ENCODE measurements around the gene NOTCH4.

DNA sequence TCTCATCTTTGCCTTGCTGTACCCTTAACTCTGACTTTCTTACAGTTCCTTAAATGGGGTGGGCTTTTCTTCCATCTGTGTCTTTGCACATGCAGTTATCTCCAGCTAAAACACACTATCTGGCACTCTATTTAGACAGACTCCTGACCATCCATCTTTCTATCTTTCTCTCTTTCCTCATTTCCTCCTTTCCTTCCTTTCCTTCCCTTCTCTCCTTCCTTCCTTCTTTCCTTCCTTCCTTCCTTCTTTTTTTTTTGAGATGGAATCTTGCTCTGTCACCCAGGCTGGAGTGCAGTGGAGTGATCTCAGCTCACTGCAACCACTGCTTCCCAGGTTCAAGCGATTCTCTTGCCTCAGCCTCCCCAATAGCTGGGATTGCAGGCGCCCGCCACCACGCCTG lies 8.2 kb downstream of the NOTCH4 start:
- TF ChIP-seq FOXM1 (IDR thresholded peaks at IDR 0.05; ENCODE audit: borderline replicate concordance) (no peak), SP1 (IDR thresholded peaks at IDR 0.05) (no peak), BHLHE40 (IDR thresholded peaks at IDR 0.05; ENCODE audit: borderline replicate concordance) (no peak), FOXA1 (IDR thresholded peaks at IDR 0.05) (no peak), HDGF (IDR thresholded peaks at IDR 0.05; ENCODE audit: borderline replicate concordance) (no peak), SUZ12 (IDR thresholded peaks at IDR 0.05) (no peak)
- TF ChIP-seq, protein P1, sequence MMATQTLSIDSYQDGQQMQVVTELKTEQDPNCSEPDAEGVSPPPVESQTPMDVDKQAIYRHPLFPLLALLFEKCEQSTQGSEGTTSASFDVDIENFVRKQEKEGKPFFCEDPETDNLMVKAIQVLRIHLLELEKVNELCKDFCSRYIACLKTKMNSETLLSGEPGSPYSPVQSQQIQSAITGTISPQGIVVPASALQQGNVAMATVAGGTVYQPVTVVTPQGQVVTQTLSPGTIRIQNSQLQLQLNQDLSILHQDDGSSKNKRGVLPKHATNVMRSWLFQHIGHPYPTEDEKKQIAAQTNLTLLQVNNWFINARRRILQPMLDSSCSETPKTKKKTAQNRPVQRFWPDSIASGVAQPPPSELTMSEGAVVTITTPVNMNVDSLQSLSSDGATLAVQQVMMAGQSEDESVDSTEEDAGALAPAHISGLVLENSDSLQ (IDR thresholded peaks at IDR 0.05): no peak
